ACHN (cell line): ENCODE results near the gene KPNB1.
A peak's percentile ranks its signal among the peaks of the same experiment; 100 is the strongest.

ENCODE experiments used
- DNase-seq: peaks from one replicate; pipeline ENCODE4 v3.0.0-alpha.2; 2015
- in situ Hi-C: cut with HindIII; loops from 2 replicates; pipeline ENCODE4 v1.10.0; 2017; ENCODE audit warnings: low sequenced_read_pairs, low pct_ligation_motif_present, low pct_unique_long_range_greater_than_20kb

The KPNB1 gene

DNA sequence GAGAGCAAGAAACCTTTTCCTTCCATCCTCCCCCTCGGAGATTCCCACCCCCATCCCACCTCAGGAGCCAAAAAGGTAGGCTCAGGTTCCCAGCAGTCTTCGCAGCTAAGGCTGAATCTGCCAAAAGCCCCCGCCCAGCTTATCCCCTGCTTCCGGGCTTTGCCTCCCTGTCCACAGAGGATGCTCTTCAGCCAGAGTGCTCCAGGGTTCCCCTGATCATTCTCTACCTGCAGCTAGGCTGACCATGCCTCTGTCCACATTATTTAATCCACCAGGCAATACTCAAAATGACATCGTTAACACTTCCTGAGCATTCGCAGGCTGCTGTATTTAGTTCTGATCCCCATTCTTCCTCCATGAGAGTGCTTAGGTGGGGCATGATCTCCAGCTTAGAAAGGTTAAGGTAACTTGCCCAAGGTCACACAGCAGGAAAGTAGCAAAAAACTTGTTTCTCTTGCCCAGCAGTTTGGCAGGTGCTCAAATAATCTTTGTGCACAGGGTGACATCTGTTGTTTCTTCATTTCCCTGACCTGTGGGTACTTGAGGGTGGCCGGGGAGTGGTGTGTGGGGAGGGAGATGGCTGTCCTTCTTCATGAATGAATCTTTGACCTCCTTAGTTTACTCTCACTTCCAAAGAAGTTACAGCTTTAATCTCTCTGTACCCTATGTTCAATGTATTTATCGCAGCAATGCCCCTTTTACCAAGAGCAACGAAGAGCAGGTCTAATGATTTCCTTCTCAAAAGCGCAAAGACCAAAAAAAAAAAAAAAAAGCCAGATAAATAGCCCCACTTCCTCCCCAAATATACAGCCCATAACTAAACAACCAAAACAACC lies 43.4 kb downstream of the KPNB1 start:
- DNase-seq, result no peak
- in situ Hi-C loops, result no loop called here

DNA sequence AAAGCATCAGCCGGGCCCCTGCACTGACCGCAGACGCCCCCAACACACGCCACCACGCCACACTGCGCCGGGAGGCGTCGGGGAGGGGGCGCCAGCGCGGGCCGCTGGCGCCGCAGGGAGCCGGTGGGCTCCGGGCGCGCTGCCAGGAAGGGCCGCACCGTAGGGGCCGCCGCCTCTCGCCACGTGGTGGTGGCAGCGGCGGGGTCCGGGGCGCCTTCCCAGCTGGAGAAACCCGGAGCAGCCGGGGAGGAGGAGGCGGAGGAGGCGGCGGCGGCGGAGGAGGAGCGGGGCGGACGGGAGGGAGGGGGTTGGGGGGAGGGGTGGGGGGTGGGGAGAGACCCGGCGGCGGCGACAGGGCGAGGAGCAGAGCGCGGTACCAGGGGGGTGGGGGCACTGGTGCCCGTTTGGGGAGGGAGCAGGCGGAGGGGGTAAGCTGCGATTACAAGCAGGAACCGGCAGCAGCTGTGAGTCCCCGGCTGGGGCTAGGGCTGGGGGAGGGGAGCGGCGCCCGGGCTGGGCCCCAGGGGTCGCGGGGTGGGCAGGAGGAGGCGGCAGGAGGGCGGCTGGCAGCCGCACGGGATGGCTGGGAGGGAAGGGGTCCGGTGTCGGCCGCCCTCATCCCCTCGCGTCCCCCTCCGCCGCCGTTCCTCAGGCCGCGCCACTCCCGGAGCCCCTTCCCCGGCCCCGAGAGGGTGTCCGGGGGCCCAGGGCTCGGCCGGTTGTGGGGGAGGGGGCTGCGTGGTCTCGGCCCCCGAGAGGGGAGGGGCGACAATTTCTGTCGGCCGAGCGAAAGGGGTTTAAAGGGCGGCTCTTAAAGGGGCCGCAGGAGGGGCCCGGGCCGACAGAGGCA lies 44.2 kb downstream of the KPNB1 start, which contains the start of gene TBKBP1:
TBKBP1 (plus strand) TSS at position 431 of the 850 bp plus-strand sequence. CDS start 1,952 bp downstream, outside the sequence.
- in situ Hi-C loops, result no loop called here
- DNase-seq, result peak; percentile 48

DNA sequence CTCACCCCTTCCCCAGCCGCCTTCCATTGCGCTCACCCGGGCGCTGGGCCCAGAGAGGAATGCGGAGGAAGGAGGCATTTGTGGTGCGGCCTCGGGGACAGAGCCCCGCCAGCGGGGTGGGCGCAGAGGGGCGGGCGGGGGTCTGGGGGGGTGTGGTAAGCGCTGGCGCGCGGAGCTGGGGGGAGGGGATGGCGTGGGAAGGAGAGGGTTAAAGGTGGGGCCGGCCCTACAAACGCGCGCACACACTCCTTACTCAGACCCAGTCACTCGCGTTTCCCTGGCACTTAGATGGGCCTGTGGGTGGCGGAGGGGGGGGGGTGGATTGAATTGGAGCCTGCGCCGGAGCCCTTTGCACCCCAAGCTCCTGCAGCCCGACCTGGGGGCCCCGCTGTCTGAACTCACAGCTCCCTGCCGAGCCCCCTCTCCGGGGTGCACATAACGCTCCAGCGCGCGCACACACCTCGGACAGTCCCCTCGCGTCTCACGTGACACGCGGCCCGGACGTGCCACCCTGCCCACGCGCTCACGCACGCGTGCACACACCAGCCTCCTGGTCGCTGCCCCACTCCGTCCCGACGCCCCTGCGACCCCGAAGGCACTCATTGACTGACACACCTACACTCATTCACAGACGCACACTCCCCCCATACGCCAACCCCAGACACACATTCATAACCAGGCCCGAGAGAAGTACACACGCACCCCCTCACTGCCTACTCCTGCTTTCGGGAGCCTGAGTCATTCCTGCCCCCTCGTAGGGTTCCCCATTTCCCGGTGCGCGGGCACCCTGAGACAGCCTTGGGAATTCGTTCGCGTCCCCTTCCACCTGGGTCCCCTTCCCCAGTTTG lies 45.1 kb downstream of the KPNB1 start:
- in situ Hi-C loops, result no loop called here
- DNase-seq, result peak; percentile 38

DNA sequence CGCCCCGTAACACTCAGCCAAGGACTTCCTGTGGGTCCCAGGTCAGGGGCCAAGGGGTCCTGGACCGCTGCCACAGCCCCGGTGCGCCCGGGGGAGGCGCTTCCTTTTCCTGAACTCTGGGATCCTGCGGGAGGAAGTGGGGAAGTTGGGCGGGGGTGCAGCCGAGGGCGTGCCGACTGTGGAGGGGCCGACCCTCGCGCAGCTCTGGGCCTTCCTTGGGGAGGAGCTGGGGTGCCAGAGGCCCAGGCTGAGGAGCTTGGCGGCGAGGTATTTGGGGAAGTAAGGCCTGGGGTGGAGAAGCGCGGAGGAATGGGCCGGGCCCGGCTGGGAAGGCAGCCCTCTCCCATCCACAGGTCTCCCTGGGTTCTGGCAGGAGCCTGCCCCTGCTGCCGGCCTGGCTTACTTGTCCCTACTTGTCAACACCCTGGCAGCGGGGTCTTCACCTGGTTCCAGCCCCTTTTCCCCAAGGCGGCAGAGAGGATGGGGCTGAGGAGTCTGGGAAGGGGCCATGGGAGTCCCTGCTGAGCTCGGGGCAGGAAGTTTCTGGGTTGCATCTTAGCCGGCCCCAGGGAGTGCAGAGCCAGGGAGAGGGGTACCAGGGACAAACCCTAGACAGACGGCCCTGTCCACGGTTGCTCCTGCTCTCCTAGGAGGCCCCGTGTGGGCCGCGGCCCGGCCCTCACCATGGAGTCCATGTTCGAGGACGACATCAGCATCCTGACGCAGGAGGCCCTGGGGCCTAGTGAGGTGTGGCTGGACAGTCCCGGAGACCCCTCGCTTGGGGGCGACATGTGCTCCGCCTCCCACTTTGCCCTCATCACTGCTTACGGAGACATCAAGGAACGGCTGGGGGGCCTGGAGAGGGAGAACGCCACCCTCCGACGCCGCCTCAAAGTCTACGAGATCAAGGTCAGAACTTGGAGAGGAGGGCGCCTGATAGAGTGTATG lies 46.0 kb downstream of the KPNB1 start:
- in situ Hi-C loops, result no loop called here
- DNase-seq, result no peak

DNA sequence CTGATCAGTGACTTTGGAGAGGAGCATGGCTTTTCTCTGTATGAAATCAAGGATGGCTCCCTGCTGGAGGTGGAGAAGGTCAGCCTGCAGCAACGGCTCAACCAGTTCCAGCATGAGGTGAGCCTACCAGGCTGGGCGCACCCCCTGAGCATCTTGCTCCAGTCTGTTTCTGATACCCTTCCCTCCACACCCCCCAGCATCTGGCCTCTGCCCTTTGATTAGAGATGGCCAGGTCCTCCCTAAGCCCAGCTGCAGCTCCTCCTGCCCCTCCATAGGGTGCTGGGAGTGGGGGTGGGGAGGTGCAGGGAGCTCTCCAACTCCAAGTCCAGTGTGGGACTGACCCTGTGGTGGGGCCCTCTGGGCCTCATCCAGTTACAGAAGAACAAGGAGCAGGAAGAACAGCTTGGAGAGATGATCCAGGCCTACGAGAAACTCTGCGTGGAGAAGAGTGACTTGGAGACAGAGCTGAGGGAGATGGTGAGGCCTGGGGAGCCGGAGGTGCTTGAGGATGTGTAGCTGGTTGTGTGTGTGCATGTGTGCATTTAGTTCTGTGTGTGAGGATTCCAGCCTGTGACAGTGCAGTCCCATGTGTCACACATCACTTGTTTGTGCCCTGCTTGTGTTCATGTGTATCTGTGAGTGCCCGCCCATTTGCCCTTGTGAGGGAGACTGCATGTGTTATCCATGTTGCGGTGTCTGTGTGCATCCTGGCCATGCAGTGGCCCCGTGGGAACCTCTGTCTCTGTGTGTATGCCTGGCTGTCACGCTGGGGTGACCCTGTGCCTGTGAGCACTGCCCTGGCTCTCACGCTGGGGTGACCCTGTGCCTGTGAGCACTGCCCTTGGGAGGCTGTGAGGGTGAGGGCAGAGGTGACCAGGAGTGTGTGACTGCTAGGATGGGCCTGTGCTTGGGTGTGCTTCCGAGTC lies 47.3 kb downstream of the KPNB1 start:
- in situ Hi-C loops, result no loop called here
- DNase-seq, result no peak

DNA sequence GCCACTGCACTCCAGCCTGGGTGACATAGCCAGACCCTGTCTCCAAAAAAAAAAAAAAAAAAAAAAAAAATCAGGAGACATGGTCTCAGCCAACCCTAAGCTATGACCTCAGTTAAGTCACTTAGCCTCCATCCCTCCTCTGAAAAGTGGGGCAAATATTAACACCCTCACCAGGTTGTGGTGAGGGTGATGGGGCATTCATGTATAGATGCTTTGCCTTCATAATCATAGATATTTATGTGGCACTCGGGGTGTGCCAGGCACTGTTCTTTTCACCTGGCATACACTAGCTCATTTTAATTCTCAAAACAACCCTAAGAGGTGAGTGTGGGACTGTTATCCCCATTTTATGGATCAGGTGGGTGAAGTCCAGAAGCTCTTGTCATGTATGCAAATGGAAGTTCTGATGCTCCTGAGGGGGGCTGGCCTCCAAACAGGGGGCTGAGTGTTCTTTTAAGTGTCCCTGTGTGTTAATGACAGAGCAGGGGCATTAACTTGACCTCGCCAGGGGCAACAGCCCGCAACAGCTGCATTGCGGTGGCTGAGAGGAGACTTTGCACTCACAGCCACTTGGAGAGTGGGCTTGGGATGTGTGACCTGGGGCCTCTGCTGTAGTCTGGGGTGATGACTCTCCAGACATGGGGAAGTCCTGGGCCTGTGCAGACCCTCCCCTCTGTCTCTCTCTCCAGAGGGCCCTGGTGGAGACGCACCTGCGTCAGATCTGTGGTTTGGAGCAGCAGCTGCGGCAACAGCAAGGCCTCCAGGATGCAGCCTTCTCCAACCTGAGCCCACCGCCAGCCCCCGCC lies 48.4 kb downstream of the KPNB1 start:
- DNase-seq, result no peak
- in situ Hi-C loops, result no loop called here

DNA sequence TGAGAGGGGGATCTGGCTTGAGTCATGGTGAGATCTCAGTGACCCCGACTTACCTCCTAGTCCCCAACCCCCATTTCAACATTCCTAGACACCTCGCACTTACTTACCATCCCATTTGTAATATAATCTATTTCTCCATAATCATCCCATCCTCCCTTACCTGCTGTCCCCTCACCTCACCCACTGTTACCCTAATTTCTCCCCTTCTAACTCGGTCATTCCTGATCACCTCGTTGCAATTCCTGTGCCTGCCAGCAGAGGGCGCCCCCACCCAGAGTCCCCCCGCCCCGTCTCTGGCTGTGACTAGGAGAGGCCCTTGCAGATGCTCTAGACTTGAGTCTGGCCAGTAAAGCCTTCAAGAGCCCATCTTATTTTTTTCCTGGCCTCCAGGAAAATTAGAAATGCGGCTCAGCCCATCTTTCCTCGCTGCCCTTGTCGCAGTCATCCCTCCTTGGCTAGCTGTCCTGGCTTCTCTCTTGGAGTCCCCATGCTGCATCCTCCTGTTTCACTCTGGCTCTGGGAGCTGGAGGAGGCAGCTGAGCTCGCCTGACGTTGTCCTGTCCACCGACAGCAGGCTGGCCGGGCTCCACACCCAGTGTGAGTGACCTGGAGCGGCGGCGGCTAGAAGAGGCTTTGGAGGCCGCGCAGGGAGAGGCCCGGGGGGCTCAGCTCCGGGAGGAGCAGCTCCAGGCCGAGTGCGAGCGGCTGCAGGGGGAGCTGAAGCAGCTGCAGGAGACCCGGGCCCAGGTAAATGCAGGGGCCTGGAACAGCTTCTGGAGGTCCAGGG lies 49.2 kb downstream of the KPNB1 start:
- in situ Hi-C loops, result no loop called here
- DNase-seq, result peak; percentile 50

DNA sequence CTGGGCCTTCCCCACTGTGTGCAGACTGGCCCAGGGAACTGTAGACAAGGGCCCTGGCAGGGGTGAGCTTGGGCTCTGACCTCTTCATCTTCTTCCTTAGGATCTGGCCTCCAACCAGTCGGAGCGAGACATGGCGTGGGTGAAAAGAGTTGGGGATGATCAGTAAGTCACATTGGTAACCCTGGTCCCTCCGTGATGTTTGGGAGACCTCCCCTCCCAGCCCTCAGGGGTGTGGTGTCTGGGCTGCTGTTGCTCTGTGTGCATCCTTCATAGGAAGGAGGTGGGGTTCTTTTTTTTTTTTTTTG lies 49.8 kb downstream of the KPNB1 start:
- in situ Hi-C loops, result no loop called here
- DNase-seq, result no peak

DNA sequence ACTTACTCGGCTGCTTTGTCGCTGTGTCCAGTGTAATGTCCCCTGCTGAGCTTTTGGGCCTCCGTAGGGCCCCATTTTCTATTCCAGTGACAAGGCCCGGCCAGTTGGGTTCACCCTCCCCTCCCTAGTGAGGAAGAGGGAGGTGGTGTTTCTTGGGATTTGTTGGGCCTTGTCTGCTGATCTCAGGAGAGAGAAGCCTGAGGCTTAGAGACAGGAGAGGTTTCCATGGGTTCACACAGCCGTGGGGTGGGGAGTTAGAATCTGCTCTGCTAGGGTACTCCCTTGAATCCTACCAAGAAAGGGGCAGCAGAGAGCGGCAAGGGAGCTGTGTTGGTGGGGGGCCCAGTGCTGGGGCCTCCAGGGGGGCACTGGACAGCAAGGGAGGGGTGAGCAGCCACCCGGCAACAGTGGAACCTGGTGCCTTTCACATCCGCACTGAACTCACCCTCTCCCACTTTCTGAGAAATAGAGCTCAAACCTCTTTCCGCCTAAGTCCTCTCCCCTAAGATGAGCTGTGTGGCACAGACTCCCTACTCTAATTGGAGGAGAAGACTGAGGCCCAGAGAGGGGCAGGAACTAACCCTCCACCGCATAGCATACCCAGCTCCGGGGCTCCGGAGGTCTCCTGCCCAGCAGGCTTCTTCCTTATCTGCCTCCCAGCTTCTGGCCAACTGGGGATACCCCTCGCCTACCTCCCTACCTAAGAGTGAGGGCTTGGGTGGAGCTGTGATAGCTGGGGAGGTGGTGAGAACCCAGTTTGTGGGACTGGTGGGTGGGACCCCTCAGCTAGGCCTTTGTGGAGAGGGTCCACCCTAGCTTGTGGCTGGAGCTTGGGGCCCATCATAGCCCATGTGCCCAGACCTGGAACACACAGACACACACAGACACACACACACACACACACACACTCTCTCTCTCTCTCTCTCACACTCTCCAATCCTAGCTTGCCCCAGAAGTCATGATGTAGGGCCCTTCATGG lies 51.0 kb downstream of the KPNB1 start:
- in situ Hi-C loops, result no loop called here
- DNase-seq, result no peak

DNA sequence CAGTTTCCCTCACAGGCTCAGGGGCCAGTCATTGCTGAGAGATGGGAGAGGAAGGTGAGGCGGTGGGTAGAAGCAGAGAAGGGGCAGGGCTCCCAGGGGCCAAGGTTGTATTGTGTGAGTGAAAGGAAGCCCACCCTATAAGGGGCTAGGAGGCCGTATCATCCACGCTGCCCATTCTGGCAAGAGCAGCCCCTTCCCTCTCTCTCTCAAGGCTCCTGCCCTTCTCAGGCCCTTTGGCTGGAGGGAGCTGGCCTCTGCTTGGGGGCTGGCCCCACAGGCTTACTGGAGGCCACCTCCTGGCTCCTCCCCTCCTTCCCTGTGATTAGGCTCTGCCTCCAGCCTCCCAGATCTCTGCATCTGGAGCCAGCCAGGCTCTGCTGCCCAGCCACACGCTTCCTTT lies 51.9 kb downstream of the KPNB1 start:
- in situ Hi-C loops, result no loop called here
- no peak for DNase-seq

DNA sequence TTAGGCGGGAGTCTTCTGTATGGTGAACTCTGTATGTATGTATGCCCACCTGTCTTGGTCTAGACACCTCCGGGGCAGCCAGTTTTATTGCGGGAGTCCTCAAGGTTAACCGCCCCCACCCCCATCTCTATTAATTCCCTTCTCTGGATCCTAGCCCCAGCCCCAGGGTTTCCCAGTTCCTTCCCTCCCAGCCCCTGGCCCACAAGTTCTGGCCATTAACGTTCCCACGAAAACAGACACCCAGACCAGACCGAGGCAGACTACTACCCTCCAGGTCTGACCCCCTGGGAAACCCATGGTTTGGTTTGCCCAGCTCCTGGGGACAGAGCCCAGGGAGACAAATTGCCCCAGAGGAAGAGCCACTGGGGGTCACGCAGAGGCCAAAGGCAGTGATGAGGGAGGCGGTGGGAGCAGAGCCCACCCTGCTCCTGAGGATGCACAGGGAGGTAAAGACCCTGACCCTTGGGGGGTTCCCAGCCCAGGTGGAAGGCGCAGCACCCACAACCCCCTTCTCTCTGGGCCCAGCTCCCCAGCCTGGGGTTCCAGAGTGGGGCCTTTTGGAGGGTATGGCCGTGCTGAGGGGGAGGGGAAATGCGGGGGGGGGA lies 52.8 kb downstream of the KPNB1 start:
- DNase-seq, result no peak
- in situ Hi-C loops, result no loop called here

DNA sequence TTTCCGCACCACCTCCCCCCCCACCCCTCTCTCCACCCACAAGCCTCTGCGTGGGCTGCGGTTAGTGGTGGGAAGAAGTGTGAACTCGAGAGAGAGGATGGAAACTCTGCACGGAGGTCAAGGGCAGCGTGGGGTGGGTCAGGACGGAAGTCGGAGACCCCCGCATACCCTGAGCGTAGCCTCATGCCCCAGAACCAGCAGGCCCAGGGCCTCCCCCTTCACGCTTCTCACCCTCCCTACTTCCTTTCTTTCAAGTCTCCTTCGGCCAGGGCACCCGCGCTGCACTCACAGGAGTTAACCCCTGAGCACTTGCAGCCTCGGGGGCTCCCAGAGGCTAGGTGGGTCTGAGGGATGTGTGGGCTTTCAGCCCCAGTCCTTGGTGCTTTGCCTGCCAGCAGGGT lies 53.5 kb downstream of the KPNB1 start:
- in situ Hi-C loops, result no loop called here
- DNase-seq, result no peak

DNA sequence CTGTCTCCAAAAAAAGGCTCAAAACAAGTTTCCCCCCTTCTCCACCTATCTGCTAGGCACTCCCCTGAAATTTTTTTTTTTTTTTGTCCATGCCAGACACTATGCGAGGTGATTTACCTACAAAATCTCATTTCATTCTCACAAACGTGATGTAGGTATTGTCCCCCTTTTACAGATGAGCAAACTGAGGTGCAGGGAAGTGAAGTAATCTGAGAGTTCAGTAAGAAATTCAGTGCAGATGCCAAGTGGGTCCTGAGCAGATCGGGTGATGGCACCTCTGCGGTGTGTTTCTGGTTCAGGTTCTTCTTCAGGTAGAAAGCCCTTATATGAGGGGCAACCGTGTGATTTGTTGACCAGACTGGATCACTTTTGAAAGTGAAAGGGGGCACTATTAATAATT lies 54.0 kb downstream of the KPNB1 start:
- DNase-seq, result no peak
- in situ Hi-C loops, result no loop called here

DNA sequence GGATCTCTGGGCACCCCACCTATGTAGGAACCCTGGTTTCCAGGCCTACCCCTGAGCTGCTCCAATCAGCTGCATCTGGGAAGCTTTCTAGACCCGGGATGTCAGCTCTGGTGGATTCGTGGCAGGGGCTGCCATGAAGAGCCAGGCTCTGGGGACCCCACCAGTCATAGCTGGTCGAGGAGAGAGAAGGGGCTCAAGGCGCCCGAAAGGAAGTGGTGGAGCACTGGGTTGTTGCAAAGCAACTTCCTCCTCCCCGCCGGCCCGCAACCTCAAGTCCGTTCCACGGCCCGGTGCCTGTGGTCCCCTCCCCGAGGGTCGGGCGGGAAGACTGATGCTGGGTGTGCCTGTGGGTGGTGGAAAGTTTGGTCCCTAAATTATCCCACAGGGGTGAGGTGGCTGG lies 54.4 kb downstream of the KPNB1 start:
- in situ Hi-C loops, result no loop called here
- DNase-seq, result no peak
